A549 (cell line): ENCODE data around the gene NOS1AP. TPM values are rescaled to one million over a fixed set of nuclear protein-coding genes. Genes with fewer than 3 reads are reported as not detected.

Source experiments
- ATAC-seq, 2 experiments: fragments of 200-7000 bp in 1 of 2; fragments of >200 bp in 1 of 2; cut with Nextera tagmentation in 1 of 2; cut with Tn5 transposase in 1 of 2; 3 replicates each; pipeline versions ENCODE4 v1.8.0 to v1.9.1; 2018 to 2020; ENCODE audit warnings: mild to moderate bottlenecking in 1 of 2, moderate library complexity in 1 of 2
- CTCF ChIA-PET: fragments of 300-600 bp; sonication (Branson Sonifier 250); formaldehyde crosslinking; extraction: SDS; loops from one replicate; lab custom pipeline; 2021; ENCODE audit warnings: antibody characterized with exemption, inconsistent platforms; lab: Yijun Ruan, JAX
- POLR2A ChIA-PET: fragments of 350-600 bp; formaldehyde crosslinking; extraction: SDS; loops from one replicate; lab custom pipeline; 2021; ENCODE audit warnings: antibody characterized with exemption, inconsistent platforms; lab: Yijun Ruan, JAX
- DNase-seq, 2 experiments: peaks; one replicate each; pipeline versions ENCODE4 v3.0.0 to v3.0.0-alpha.2; 2011 to 2016; ENCODE audit warnings: low read depth in 1 of 2, low spot score in 1 of 2
- FAIRE-seq: peaks from 2 replicates; lab custom pipeline; 2011; peaks lifted over from hg19 to GRCh38; lab: Jason Lieb, UNC
- H3K27ac ChIP-seq, 2 experiments: fragments of >200 bp; sonication (Bioruptor Twin); formaldehyde crosslinking; 3 replicates each; pipeline ENCODE4 v1.5.1; 2016 to 2017
- H3K4me1 ChIP-seq: fragments of >200 bp; sonication (Bioruptor Twin); formaldehyde crosslinking; 3 replicates; pipeline ENCODE4 v1.6.1; 2016
- H3K4me2 ChIP-seq: fragments of >200 bp; sonication (Bioruptor Twin); formaldehyde crosslinking; 3 replicates; pipeline ENCODE4 v1.6.1; 2016
- H3K4me3 ChIP-seq: fragments of >200 bp; sonication (Bioruptor Twin); formaldehyde crosslinking; 3 replicates; pipeline ENCODE4 v1.5.1; 2016
- H3K9me3 ChIP-seq: fragments of >200 bp; sonication (Bioruptor Twin); formaldehyde crosslinking; 3 replicates; pipeline ENCODE4 v1.6.1; 2016
- EHMT2 ChIP-seq: fragments of 200-600 bp; sonication (generic); IDR thresholded peaks from 2 replicates; pipeline ENCODE4 v1.6.1; 2016; ENCODE audit warnings: antibody characterized with exemption, low read depth, mild to moderate bottlenecking, moderate library complexity
- EP300 ChIP-seq, 2 experiments: fragments of >200 bp; sonication (Bioruptor Twin); formaldehyde crosslinking; IDR thresholded peaks; 2 replicates in 1 of 2; 3 replicates in 1 of 2; pipeline ENCODE4 v1.6.1; 2016 to 2017
- FOSL2 ChIP-seq, 2 experiments: fragments of 450-650 bp in 1 of 2; fragments of >200 bp in 1 of 2; sonication (Bioruptor Twin) in 1 of 2; formaldehyde crosslinking; IDR thresholded peaks; 2 replicates each; pipeline versions ENCODE4 v1.5.0 to v1.6.1; 2016 to 2020; ENCODE audit warnings: mild to moderate bottlenecking in 1 of 2, moderate library complexity in 1 of 2
- FOXS1 ChIP-seq: fragments of 250-450 bp; sonication (Bioruptor Pico); IDR thresholded peaks from 2 replicates; pipeline ENCODE4 v1.5.0; 2020; ENCODE audit warnings: mild to moderate bottlenecking, moderate library complexity
- HOXA7 ChIP-seq: fragments of 250-450 bp; sonication (Bioruptor Pico); IDR thresholded peaks from 2 replicates; pipeline ENCODE4 v1.5.0; 2020; ENCODE audit warnings: mild to moderate bottlenecking, moderate library complexity
- HOXB13 ChIP-seq: fragments of 250-450 bp; sonication (Bioruptor Pico); IDR thresholded peaks from 2 replicates; pipeline ENCODE4 v1.5.0; 2020; ENCODE audit warnings: low read depth, mild to moderate bottlenecking, moderate library complexity
- HOXB5 ChIP-seq: fragments of 250-450 bp; sonication (Bioruptor Pico); IDR thresholded peaks from 2 replicates; pipeline ENCODE4 v1.5.0; 2020; ENCODE audit warnings: mild to moderate bottlenecking, moderate library complexity
- KDM1A ChIP-seq: fragments of 200-600 bp; sonication (generic); IDR thresholded peaks from 2 replicates; pipeline ENCODE4 v1.6.1; 2016; ENCODE audit warnings: low read depth, mild to moderate bottlenecking
- MAX ChIP-seq: IDR thresholded peaks from 2 replicates; pipeline ENCODE4 v1.6.1; 2012
- MAZ ChIP-seq: fragments of 150-350 bp; IDR thresholded peaks from 2 replicates; pipeline ENCODE4 v1.6.1; 2014; ENCODE audit warnings: antibody characterized with exemption, low read depth, low read length, borderline replicate concordance
- NFE2L2 ChIP-seq: fragments of 150-350 bp; conservative IDR thresholded peaks from 2 replicates; pipeline ENCODE4 v1.6.1; 2014; ENCODE audit warnings: low read length
- NR3C1 ChIP-seq: fragments of >200 bp; sonication (Bioruptor Twin); formaldehyde crosslinking; IDR thresholded peaks from 3 replicates; pipeline ENCODE4 v1.6.1; 2017
- POLR2AphosphoS2 ChIP-seq: conservative IDR thresholded peaks from 2 replicates; pipeline ENCODE4 v1.6.1; 2012; ENCODE audit warnings: low read length, improper control_type of control experiment, inconsistent platforms
- RAD21 ChIP-seq, 2 experiments: fragments of >200 bp in 1 of 2; sonication (Bioruptor Twin) in 1 of 2; formaldehyde crosslinking in 1 of 2; IDR thresholded peaks in 1 of 2; conservative IDR thresholded peaks in 1 of 2; 2 replicates in 1 of 2; 3 replicates in 1 of 2; pipeline ENCODE4 v1.6.1; 2012 to 2018; ENCODE audit warnings: inconsistent platforms in 1 of 2
- RARB ChIP-seq: fragments of 250-450 bp; sonication (Bioruptor Pico); IDR thresholded peaks from 2 replicates; pipeline ENCODE4 v1.8.0; 2021; ENCODE audit warnings: mild to moderate bottlenecking, moderate library complexity
- RCOR1 ChIP-seq: fragments of 150-350 bp; IDR thresholded peaks from 2 replicates; pipeline ENCODE4 v1.6.1; 2014; ENCODE audit warnings: antibody characterized with exemption, low read length, low read depth
- SMC3 ChIP-seq: fragments of >200 bp; sonication (Bioruptor Twin); formaldehyde crosslinking; IDR thresholded peaks from 3 replicates; pipeline ENCODE4 v1.6.1; 2018; ENCODE audit warnings: inconsistent platforms
- TFCP2L1 ChIP-seq: fragments of 250-450 bp; sonication (Bioruptor Pico); IDR thresholded peaks from 2 replicates; pipeline ENCODE4 v1.5.0; 2021; ENCODE audit warnings: mild to moderate bottlenecking
- TP53 ChIP-seq: fragments of 250-450 bp; sonication (Bioruptor Pico); IDR thresholded peaks from 2 replicates; pipeline ENCODE4 v1.5.0; 2021; ENCODE audit warnings: mild to moderate bottlenecking, moderate library complexity
- USF2 ChIP-seq: fragments of 450-650 bp; IDR thresholded peaks from 2 replicates; pipeline ENCODE4 v1.6.1; 2014; ENCODE audit warnings: antibody characterized with exemption
- ZFP36 ChIP-seq: fragments of 450-650 bp; IDR thresholded peaks from 2 replicates; pipeline ENCODE4 v1.6.1; 2014; ENCODE audit warnings: borderline replicate concordance; ENCODE audit not compliant: partially characterized antibody
- ZNF302 ChIP-seq: fragments of 250-450 bp; sonication (Bioruptor Pico); IDR thresholded peaks from 2 replicates; pipeline ENCODE4 v1.9.0; 2021; ENCODE audit warnings: inconsistent platforms, mild to moderate bottlenecking, moderate library complexity
- ZSCAN20 ChIP-seq: fragments of 250-450 bp; sonication (Bioruptor Pico); IDR thresholded peaks from 2 replicates; pipeline ENCODE4 v1.8.0; 2022; ENCODE audit warnings: mild to moderate bottlenecking, moderate library complexity
- WGBS: methylation state at CpG from one replicate; pipeline ENCODE4 v1.1.6; 2017; ENCODE audit errors: missing lambda C conversion rate; 5-methylcytosine and 5-hydroxymethylcytosine counted together
- polyA plus RNA-seq, 4 experiments: library from polyadenylated mRNA; depleted of rRNA in 3 of 4; stranded (reverse); fragments of >200 nt; fragmentation: RNase III in 1 of 4; extraction: RNeasy Plus Mini Kit Qiagen cat#74134 plus additional on column Dnase treatment in 1 of 4; gene quantifications; 2 replicates in 3 of 4; 3 replicates in 1 of 4; pipeline ENCODE4 v1.2.3, GENCODE V29; 2011 to 2017
- TF ChIP-seq, protein P1 (sequence below): IDR thresholded peaks from 2 replicates; pipeline ENCODE4 v1.6.1; 2012
- TF ChIP-seq, protein P2 (sequence below): fragments of >200 bp; sonication (Bioruptor Twin); formaldehyde crosslinking; IDR thresholded peaks from 2 replicates; pipeline ENCODE4 v1.6.1; 2016
- TF ChIP-seq, protein P3 (sequence below): IDR thresholded peaks from 2 replicates; pipeline ENCODE4 v1.6.1; 2012; ENCODE audit warnings: low read depth, borderline replicate concordance

The NOS1AP gene
- polyA plus RNA-seq, 2 of the 4 experiments (the other 2 are of a cell fraction) = 0.17 to 0.25 TPM

- ChIA-PET POLR2A (no interaction called here), CTCF (no interaction called here)
- 0 out of 3 replicates have a peak, but pooled peaks cover 2% of the 10 kb centered on the region for H3K9me3 ChIP-seq
- no peak for TF ChIP-seq HOXA7
- no peak for TF ChIP-seq MAZ
- no peak for TF ChIP-seq FOSL2 (IDR thresholded peaks at IDR 0.05)
- TF ChIP-seq FOSL2 (CRISPR knock-in tag; IDR thresholded peaks at IDR 0.05) = no peak
- no peak for TF ChIP-seq RCOR1
- TF ChIP-seq NR3C1 = no peak
- no peak for TF ChIP-seq FOXS1 (CRISPR knock-in tag)
- TF ChIP-seq TP53 (CRISPR knock-in tag) = no peak
- no peak for TF ChIP-seq NFE2L2
- TF ChIP-seq KDM1A = no peak
- TF ChIP-seq ZNF302 = no peak
- TF ChIP-seq HOXB13 (CRISPR knock-in tag) = no peak
- no peak for TF ChIP-seq HOXB5
- no peak overlapping the region for H3K4me3 ChIP-seq
- ATAC-seq (no peak), DNase-seq (no peak), FAIRE-seq (no peak)
- 54% methylated on average over 6 of the region's 6 CpGs for WGBS
- no peak overlapping the region for H3K27ac ChIP-seq
- no peak overlapping the region for H3K4me2 ChIP-seq
- no peaks in the 10 kb centered on the region for H3K4me1 ChIP-seq
Measured at GRCh38 chr1:162128693-162129356, 59.3 kb downstream of the NOS1AP start.

DNA sequence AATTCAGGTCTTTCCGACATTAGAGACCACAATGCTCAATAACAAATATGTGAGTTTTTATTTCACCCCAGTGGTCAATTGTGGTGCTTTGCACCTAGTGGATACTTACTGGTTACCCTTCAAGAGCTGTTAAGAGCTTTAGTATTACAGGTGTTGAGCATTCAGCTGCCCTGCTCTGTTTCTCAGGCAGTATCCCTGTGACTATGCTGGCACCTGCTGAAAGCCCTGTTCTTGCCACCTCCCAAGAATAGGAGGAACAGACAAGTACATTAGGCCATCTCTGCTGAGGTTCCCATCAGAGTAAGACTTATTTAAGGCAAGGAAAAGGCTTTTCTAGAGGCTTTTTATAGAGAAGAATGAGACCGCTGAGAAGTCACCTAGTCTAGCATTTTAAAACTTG lies 60.8 kb downstream of the NOS1AP start:
- Histone ChIP-seq H3K4me1 (no peaks in the 10 kb centered on the region), H3K4me3 (no peak overlapping the region), H3K27ac (no peak overlapping the region), H3K4me2 (no peak overlapping the region), H3K9me3 (0 out of 3 replicates have a peak, but pooled peaks cover 1% of the 10 kb centered on the region)
- ATAC-seq = no peak
- FAIRE-seq = no peak
- CTCF ChIA-PET = no interaction called here
- no peak for DNase-seq
- WGBS = 83% methylated on average over 2 of the region's 2 CpGs
- POLR2A ChIA-PET = no interaction called here
- no peak for TF ChIP-seq MAX
- TF ChIP-seq FOXS1 (CRISPR knock-in tag) = no peak
- TF ChIP-seq, protein P1, sequence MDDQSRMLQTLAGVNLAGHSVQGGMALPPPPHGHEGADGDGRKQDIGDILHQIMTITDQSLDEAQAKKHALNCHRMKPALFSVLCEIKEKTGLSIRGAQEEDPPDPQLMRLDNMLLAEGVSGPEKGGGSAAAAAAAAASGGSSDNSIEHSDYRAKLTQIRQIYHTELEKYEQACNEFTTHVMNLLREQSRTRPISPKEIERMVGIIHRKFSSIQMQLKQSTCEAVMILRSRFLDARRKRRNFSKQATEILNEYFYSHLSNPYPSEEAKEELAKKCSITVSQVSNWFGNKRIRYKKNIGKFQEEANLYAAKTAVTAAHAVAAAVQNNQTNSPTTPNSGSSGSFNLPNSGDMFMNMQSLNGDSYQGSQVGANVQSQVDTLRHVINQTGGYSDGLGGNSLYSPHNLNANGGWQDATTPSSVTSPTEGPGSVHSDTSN = no peak
- TF ChIP-seq TFCP2L1 (CRISPR knock-in tag) = no peak
- TF ChIP-seq EHMT2 = no peak
- no peak for TF ChIP-seq RCOR1
- TF ChIP-seq, protein P2, sequence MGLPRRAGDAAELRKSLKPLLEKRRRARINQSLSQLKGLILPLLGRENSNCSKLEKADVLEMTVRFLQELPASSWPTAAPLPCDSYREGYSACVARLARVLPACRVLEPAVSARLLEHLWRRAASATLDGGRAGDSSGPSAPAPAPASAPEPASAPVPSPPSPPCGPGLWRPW = no peak
- TF ChIP-seq EP300 (IDR thresholded peaks at IDR 0.05) = no peak
- TF ChIP-seq USF2 = no peak
- TF ChIP-seq POLR2AphosphoS2 = no peak
- TF ChIP-seq SMC3 = no peak
- no peak for TF ChIP-seq ZFP36
- no peak for TF ChIP-seq RAD21 (conservative IDR thresholded peaks at IDR 0.05 in 1 of 2, IDR thresholded peaks at IDR 0.05 in 1 of 2)
- no peak for TF ChIP-seq RARB
- no peak for TF ChIP-seq ZSCAN20
- TF ChIP-seq, protein P3, sequence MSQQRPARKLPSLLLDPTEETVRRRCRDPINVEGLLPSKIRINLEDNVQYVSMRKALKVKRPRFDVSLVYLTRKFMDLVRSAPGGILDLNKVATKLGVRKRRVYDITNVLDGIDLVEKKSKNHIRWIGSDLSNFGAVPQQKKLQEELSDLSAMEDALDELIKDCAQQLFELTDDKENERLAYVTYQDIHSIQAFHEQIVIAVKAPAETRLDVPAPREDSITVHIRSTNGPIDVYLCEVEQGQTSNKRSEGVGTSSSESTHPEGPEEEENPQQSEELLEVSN = no peak
